ENCODE data around the gene SIN3A. TPM values are rescaled to one million over a fixed set of nuclear protein-coding genes. Genes with fewer than 3 reads are reported as not detected.

SIN3A gene
- total and polyA plus RNA-seq, 2 experiments from 2014 or later = 24.3 to 73.0 TPM

GRCh38 chr15:75361989-75362641, 89.4 kb downstream of the SIN3A start:
- H3K4me3 ChIP-seq = no peak overlapping the region
- H4K20me1 ChIP-seq (replicated peaks; ENCODE audit: insufficient read depth) = no peaks in the 10 kb centered on the region
- no peak overlapping the region for H3K4me2 ChIP-seq
- H3K9me3 Mint-ChIP-seq = no peaks in the 10 kb centered on the region
- H3K36me3 ChIP-seq (ENCODE audit: insufficient read depth) = no peaks in the 10 kb centered on the region
- no peaks in the 10 kb centered on the region for H3F3A ChIP-seq (replicated peaks; ENCODE audit: low read depth)
- H3K36me3 Mint-ChIP-seq (ENCODE audit: low read depth) = peaks cover 41% of the 10 kb centered on the region
- peaks cover 15% of the 10 kb centered on the region for H3K27me3 Mint-ChIP-seq (ENCODE audit: insufficient read depth, low read depth, poor library complexity)
- H3K79me2 ChIP-seq (replicated peaks; ENCODE audit: insufficient read depth) = no peaks in the 10 kb centered on the region
- no peaks in the 10 kb centered on the region for H3K4me1 ChIP-seq (ENCODE audit: insufficient read depth)
- H2AFZ ChIP-seq = no peak overlapping the region
- no peak for TF ChIP-seq STAT1 (IDR thresholded peaks at IDR 0.05; ENCODE audit: unreplicated experiment)
- TF ChIP-seq ZNF462 (CRISPR knock-in tag; IDR thresholded peaks at IDR 0.05) = no peak
- TF ChIP-seq ZNF114 (CRISPR knock-in tag; IDR thresholded peaks at IDR 0.05) = no peak
- no peak for TF ChIP-seq REST (IDR thresholded peaks at IDR 0.05; ENCODE audit: unreplicated experiment)
- no peak for TF ChIP-seq CREB1 (CRISPR knock-in tag; IDR thresholded peaks at IDR 0.05; ENCODE audit: low read depth)
- no peak for TF ChIP-seq ZNF331 (CRISPR knock-in tag; IDR thresholded peaks at IDR 0.05; ENCODE audit: low read depth)
- no peak for TF ChIP-seq EZH2phosphoT487 (IDR thresholded peaks at IDR 0.05; ENCODE audit: unreplicated experiment)
- no peak for TF ChIP-seq POLR2AphosphoS5 (IDR thresholded peaks at IDR 0.05; ENCODE audit: low read depth)
- TF ChIP-seq NANOG (IDR thresholded peaks at IDR 0.05; ENCODE audit: borderline replicate concordance) = no peak
- no peak for TF ChIP-seq ETS1 (IDR thresholded peaks at IDR 0.05)
- no peak for TF ChIP-seq JUNB (IDR thresholded peaks at IDR 0.05; ENCODE audit: unreplicated experiment)
- TF ChIP-seq, protein P1, sequence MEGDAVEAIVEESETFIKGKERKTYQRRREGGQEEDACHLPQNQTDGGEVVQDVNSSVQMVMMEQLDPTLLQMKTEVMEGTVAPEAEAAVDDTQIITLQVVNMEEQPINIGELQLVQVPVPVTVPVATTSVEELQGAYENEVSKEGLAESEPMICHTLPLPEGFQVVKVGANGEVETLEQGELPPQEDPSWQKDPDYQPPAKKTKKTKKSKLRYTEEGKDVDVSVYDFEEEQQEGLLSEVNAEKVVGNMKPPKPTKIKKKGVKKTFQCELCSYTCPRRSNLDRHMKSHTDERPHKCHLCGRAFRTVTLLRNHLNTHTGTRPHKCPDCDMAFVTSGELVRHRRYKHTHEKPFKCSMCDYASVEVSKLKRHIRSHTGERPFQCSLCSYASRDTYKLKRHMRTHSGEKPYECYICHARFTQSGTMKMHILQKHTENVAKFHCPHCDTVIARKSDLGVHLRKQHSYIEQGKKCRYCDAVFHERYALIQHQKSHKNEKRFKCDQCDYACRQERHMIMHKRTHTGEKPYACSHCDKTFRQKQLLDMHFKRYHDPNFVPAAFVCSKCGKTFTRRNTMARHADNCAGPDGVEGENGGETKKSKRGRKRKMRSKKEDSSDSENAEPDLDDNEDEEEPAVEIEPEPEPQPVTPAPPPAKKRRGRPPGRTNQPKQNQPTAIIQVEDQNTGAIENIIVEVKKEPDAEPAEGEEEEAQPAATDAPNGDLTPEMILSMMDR (conservative IDR thresholded peaks at IDR 0.05; ENCODE audit: low read depth in 2 of 2) = no peak
- TF ChIP-seq EZH2 (IDR thresholded peaks at IDR 0.05; ENCODE audit: low read depth, unreplicated experiment) = no peak
- H3K4me3 Mint-ChIP-seq = no peak overlapping the region
- H3K4me1 Mint-ChIP-seq = no peaks in the 10 kb centered on the region; the same call in 1 of the 3 replicates
- H3K9me2 ChIP-seq (ENCODE audit: insufficient read depth) = no peaks in the 10 kb centered on the region
- H3K27ac Mint-ChIP-seq = no peak overlapping the region
- DNase-seq (ENCODE audit: low spot score) (no peak), ATAC-seq (no peak)
- no peak overlapping the region for H3K27ac ChIP-seq (ENCODE audit: low read depth)
- no peaks in the 10 kb centered on the region for H3K27me3 ChIP-seq (ENCODE audit: insufficient read depth)

All from GM23338 (cell line).